Middle frontal gyrus (tissue), 1 donor: ENCODE data around the gene LRRN3.

Experiments
- DNase-seq: peaks from one replicate; pipeline ENCODE4 v3.0.0-alpha.2; 2015; ENCODE audit warnings: low spot score; ENCODE audit errors: extremely low spot score

The LRRN3 gene

GRCh38 chr7:111077001-111077400, 13.9 kb upstream of the LRRN3 start:
- no peak for DNase-seq

GRCh38 chr7:111080495-111081105, 10.3 kb upstream of the LRRN3 start:
- DNase-seq, result no peak

DNA sequence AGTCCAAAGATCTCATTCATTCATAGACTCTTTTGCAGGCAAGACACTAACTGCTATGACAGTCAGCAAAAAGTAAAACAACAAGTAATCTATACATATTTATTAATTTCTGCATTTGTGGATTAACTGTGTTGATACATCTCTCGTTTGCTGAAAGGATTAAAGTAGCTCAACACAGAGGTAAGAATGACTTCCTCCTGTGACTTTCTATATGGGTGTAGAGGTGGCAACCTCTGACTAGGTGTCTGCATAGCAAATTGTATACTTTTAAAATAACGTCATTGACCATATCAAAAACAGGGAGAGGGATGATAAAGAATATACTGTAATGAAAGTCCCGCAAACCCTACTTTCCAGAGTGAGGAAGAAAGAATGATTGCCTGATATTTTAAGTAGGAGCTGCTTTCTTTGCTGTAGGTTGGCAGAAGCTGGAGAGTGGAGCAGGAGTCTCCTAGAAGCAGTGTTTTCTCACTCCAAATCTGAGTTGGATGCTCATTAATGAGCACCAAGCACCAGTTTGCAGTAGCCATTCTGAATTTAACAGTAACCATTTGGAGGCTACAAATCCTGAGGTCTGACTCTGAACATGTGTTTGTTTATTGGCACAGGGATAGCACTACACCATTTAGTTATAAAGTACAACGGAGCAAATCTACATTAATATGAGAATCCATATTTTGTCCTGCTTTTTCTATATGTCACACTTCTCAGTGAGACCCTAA, 9.2 kb upstream of the LRRN3 start:
- DNase-seq, result no peak

DNA sequence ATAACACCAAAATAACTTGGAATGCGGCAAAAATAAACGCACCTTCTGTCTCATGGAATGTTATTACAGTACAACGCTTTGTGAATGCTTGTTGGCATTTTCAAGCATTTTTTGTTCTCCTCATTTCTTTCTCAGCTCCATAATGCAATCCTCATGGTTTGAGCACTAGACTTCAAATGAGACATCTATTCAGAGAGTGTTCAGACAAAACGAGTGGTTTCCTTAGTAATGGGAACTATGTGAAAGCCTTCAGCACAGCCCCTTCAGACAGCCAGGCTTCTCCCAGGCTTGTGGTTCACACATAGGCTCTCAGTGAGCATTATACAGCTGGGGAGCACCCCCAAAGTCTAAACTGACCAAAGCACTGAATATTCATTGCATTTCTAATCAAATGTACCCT, 8.6 kb upstream of the LRRN3 start:
- DNase-seq, result no peak

DNA sequence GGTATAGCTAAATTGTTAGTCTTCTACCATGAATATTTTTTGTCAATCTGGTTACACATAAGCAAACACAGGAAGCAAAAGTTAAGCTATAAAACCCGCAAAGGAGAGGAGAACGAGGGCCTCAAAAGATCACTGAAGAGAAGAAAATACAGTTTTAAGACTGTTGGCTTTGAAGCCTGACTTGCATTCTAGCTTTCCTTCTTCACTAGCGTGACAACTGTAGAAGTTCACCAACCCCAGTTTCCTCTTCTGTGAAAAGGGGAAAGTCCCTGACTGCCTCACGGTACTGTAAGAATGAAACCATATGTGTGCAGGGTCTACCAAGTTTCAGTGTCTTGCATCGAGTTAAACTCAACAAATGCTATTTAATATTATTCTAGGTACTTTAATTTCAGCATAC, 7.5 kb upstream of the LRRN3 start:
- no peak for DNase-seq

GRCh38 chr7:111085356-111085755, 5.6 kb upstream of the LRRN3 start:
- DNase-seq, result no peak

- no peak for DNase-seq
Observed at GRCh38 chr7:111086532-111086931, 4.4 kb upstream of the LRRN3 start.

DNA sequence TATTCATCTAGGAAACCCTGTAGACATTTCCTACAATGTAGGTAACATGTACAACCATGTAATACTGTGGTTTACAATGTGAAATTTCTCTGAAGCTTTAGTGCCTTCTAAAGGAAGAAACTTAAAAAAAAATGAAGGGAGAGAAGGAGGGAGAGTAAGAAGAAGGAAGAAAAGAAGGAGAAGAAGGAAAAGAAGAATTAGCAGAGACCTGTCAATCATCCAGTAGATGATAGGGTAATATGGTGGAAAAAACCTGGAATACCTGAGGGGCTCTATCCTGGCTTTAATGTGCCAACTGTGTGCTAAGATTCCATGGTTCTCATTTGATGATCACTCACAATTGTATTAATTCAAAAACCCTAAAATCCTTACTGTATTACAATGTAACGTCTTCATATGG, 2.6 kb upstream of the LRRN3 start:
- DNase-seq, result no peak

DNA sequence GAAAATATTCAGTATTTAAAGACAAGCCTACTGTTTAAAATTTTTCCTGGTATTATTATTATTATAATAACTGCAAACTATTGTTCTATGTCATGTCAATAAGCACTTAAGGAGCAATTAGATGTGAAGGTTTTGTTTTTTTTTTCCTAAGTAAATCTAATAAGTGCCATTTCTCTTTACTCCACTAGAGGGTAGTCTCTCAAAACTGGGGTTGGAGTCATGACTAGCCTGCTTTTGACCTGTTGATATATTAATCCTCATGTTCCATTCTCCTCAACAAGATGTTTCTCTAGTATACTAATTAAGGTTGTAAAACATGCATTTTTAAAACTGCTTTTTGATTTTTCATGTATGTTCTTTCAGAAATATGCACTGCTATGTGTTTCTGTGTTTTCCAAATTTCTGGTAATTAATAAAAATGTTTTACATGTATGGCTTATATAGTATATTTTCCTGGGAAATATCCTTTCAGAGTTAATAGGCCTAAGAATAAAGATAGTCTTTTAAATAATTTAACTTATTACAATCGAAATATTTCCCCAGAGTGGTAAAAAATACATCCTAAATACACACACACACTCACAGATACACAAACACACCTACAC, 1.0 kb upstream of the LRRN3 start:
- no peak for DNase-seq

DNA sequence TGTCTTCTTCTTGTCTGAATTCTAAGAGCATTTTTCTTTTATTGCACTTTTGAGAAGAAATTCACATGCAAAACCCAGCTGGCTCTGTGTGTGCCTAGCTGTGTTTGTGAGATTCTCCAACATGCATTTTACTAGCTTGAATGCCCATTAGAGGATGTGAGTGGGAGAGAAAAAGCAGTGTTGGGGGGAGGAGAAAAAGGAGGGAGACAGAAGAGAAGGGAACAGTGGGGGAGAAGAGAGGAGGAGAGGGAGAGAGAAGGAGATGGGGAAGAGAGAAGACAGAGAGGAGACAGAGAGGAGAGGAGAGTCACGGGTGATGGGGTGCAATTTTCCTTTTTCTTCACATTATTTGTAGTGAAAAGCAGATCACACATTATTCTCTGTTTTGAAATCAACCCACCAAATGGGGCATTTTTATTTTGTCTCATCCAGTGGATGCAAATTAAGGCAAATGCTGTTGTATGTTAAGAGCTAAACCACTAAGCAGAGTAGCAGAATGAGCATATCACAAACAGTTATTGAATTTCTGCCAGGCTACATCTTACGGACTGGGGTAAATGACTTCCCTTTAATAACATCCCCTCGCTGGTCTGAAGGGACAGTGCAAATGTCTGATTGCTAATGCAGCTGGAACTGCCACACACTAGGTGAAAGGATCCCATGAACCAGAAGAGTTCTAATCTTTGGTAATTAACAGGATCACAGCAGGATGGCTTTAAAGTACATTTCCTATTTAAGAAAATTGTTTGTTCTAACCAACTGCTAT, 849 bp downstream of the LRRN3 start:
- DNase-seq, result no peak

DNA sequence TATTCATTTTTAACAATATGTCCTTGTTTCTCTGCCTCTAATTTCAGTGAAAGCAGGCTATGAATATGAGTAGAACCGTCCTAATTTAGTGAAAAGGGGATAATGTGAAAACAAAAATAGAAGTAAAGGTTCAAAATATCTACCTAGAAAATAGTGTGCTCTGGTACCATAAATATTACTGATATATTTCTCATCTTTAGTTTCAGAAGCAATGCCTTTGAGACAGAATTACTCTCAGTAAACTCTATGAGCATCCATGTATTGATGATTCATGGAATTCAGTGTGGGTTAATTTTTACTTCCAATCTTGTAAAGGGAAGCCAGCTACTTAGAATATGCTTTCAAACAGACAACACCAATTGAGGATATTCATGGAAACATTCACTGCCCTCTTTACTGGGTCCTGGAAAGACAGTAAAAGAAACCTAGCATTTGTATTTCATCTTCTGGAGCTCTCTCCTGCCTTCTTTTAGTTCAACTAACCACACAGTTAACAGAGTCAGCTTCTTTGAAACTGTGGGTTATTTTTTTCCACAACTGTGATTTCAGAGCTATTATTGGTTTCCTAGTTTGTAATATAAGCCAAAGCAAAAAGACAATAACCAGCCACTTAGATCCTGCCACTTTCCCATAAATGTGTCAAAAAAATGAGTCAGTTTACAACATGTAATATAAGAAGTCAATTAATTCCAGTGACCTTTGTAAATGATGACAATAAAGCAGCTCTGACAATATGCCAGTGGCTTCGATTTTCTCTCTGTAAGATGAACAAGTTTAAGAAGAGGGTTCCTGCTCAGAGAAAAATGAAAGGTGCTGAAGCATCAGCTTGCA, 1.7 kb downstream of the LRRN3 start:
- no peak for DNase-seq

DNA sequence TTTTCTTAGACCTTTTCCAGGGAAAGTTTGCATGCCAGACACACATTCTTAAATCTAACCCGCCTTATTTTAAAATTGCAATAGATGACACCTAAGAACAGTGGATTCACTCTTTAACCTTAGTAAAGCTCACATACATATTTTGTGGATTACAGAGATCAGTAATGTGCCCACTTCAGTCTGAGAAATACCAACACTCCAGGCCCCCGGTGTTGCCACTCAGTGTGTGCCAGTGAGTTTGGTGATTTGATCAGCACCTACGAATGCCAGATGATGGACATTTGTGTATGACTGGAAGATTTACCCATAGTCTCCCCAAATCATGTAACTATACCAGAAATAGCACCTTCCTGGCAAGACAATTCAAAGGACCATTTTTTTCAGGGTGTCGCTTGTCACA, 2.6 kb downstream of the LRRN3 start:
- no peak for DNase-seq

DNA sequence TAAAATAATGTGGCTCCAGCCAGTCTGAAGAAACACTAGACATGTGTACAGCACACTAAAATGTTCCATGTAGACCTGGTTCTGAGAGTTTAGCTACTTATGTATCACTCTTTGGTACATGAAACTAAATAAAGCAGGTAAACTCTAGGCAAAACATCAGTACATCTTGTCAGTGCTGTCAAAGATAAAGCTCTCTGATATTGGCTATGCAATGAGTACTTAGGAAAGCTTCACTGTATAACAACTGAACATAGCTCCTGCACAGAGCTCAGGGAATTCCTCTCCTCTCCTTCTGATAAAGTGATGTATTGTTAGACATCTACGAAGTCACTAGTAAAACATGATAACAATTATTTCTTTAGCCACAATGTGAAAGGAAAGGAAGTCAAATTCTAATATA, 3.5 kb downstream of the LRRN3 start:
- DNase-seq, result no peak

DNA sequence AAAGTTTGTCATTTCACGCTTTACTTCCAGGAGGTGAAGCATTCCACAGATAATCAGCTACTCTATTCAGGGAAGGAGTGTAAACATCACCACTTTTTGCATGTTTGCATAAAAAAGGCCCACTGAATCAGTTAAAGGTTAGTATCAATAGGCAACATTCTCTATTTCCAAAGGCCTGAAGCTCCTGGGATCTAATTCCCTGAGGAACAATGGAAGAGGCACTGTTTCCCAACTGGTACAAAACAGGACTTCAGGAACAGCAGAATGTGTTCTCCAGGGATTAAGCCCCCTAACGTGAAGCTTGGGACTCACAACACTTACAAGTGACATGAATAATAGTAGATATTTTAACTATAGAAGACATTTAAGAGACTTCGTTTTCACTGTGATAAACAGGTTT, 6.1 kb downstream of the LRRN3 start:
- DNase-seq, result no peak

DNA sequence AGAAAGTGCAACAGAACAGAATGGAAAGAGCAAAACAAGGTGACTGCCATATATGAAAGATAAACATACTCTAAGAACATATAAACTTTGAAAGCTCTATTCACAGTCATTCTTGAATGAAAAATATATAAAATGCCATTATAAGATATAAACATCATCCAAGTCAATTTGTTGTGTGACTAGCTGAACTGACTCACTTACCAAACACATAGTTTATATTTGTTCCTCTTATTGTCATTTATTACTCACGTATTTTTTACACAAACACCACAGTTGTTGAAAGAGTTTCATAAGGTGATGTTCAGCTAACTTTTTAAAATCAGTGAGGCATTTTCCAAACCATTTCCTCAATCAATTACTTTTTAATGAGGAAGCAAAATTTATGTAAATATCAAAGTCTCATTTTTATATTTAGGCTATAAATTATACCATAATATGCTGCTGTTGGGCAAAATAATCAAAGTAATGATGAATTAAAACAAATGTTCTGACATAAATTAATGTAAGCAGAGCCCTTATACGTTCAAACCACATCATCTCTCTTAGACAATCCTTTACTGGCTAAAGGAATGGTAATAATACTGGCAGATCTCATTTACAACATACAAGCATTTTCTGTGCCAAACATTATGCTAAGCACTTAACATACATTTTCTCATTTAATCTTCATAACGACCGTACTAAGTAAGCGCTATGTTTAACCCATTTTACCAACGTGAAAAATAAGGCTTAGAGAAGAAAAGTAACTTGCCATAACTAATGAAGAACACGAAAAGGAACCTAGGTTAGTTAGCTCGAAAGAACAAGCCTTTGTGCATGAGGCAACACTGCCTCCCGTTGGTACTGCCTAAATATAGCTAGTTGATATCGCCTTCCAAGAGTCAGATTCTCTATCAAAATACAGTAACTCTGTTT, 7.3 kb downstream of the LRRN3 start:
- no peak for DNase-seq

GRCh38 chr7:111098926-111099250, 8.0 kb downstream of the LRRN3 start:
- no peak for DNase-seq

DNA sequence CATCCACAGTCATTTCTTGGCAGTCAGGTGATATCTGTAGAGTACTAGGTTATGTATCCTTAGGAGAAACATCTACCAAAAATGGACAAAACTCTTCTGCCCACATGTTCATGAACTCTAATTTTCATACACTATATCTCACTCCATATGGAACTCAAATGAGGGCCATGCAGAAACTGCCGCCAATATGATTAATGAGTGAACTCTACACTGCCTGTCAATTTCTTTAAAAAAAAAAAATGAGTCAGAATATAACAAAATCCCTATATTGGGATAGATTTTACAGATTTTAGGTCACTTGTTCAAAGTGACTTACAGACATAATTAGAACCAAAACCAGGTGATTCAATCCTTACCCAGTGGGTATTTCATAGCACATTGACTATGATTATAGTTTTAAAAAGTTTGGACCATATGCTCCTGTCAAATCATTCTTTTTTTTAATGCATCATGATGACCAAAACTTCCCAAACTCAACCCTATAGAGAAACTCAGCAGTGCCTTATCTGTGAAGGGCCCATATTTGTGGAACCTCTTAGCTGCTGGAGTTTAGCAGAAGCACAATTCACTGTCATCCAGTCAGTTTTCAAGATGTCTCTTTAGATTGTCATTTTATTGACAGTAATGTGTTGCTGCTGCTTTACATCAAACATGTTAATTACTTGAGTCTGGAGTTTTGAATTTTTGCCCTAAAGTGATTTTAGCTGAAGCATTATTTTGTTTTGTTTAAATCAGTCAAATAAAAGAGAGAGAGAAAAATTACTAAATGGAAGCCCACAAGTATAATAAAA, 11.1 kb downstream of the LRRN3 start:
- no peak for DNase-seq

DNA sequence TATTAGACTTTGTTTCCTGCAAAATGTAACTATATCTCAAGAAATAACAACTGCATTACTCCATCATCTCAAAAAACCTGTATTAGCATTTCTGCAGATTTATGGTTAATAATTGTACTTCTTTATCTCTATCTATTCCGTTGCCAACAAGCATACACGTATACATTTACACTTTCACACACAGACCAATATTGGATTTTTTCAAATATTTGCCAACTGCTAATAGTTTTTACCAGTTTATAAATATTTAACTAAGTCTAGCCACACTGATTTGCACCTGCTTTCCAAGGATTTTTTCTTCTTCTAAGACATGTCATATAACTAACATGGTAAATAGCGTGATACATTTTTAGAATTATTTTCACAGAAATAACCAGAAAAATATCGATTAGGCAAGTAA, 12.2 kb downstream of the LRRN3 start:
- no peak for DNase-seq

DNA sequence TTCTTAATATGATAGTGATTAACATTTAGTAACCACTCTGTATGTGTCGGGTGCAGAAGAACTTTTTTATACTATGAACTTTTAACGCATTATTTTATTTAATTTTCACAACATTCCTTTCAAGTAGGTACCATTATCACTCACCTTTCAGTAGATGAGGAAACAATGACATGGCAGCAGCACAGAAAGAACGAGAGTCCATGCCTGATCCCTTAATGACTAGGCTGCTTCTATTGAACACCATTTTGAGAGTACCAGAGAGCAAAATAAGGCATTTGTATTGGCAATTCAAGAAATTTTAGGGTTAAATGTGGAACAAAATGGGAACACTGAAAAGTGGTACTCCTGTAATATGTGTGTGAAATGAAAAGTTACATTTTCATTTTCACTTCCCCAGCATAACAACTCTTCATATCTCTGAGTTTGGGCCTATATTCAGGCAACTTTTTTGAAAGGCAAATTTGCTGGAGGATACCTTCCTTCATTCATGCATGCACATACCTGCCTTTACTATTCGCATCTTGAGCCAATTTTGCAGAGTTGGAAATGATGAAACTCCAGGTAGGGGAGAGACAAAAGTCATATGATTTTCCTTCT, 12.8 kb downstream of the LRRN3 start:
- no peak for DNase-seq
